Ammon's horn (tissue), 1 donor: ENCODE measurements around the gene ZMAT5.

ENCODE experiments used
- DNase-seq: peaks from one replicate; pipeline ENCODE4 v3.0.0-alpha.2; 2016; ENCODE audit warnings: low spot score

The ZMAT5 gene, protein sequence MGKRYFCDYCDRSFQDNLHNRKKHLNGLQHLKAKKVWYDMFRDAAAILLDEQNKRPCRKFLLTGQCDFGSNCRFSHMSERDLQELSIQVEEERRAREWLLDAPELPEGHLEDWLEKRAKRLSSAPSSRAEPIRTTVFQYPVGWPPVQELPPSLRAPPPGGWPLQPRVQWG

DNA sequence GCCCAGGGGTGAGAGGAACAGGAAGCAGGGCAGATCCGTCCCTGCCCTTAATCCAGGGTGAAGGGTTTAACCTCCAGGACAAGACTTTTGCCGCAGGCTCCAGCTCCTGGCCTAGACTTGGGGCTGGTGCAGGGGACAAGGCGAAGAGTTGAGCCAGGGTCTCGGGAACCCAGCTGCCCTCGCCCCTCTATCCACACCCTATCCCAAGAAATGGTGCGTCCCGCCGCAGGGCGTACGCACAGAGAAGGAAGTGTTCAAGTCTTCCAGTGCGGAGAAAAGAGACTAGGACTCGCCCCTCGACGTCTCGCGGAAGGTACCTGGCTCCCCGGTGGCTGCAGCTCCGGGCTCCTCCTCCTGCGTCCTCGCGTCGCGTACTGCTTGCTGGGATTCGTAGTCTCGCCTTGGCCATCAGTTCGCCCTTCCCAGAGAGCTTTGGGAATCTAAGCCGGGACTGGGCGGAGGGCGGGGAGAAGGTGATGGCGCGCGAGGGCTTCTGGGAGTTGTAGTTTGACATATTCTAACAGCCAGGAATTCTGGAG lies at the start of gene ZMAT5:
TSS of gene ZMAT5 (minus strand) at position 376 of the 539 bp plus-strand sequence. CDS start 18,463 bp downstream, outside the sequence.
- peak; percentile 99 for DNase-seq

DNA sequence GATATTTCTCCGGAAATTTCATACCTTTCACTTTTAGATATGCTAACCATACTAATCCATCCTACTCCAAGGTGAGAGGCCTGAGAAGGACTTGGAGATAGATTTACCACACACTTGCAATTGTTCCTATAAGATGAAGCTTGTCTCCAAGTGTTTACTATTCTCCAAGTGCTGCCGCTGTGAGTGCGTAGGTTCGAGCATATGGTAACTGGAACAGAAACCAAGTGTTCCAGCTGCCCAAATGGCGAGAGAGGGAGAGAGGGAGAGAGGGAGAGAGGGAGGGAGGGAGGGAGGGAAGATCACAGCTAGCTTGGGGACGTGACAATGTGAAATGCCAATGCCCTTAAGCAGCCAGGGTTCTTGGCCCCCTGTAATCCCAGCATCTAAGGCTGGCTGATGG lies 49.7 kb upstream of the ZMAT5 start:
- peak; percentile 35 for DNase-seq

DNA sequence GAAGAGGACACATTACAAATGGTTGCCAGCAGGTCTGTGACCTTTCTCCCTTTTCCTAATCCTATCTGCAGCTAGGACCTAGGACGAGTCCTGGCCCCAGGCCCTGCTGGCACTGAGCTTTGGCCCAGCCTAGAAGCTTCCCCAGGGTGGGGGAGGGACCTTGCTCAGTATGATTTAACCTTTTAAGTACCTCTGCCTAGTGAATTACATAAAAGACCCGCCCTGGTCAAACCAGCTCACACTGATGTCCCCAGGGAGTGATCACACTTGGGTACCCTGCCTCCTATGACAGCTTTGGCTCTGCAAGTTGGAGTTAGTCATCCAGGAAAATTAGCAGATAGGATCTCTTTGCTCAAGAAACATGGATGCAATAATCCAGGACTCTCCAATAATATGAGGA lies 49.3 kb upstream of the ZMAT5 start:
- no peak for DNase-seq

DNA sequence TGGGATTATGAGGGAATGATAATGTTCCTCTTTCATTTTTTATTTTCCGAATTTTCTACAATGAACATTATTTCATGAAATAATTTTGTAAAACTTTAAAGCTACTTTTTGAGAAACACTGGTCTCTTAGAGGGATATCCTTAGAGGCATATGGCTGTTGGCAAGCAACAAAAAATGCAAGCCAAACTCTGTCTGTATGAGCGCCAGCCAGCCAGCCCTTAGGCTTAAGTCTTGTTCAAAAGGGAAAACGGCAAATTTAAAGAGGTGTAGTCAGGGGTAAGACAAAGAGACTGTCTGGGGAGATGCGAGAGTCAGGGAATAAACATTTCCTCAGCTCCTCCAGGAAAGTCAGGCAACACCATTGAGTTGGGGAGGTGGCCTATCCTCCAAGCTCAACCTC lies 48.8 kb upstream of the ZMAT5 start:
- no peak for DNase-seq

DNA sequence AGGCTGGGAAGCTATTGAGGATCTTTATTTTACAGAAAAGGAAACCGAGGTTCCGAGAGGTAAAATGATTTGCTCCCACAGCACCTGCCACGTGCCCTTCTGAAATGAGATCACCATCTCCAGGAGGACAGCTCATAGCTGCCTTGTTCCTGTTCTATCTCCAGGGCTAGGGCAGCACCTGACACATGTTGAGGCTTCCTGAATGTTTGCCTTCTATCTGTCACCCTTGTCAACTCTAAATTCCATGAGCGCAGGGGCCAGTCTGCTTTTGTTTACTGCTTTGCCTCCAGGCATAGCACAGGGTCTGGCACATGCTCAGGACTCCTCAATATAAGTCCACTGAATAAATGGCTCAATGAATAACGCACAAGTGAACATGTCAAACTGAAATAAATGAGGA lies 47.2 kb upstream of the ZMAT5 start:
- DNase-seq: no peak

DNA sequence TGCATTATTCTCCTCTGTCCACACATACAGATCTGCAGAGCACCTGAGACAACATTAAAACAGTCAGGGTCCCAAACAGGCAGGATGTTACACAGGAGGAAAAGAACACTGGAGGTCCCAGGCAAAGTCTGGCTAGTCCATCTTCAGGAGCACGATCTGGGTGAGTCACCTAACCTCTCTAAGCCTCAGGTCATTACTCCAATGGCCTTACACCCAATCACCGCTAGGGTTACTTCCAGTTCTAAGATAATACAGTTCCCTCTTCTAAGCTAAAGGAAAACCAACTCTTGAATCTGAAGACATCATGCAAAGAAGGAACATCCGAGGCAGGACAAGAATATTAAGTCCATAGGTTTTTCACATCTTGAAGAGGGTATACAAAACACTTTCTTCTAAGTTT lies 46.8 kb upstream of the ZMAT5 start:
- DNase-seq: no peak

DNA sequence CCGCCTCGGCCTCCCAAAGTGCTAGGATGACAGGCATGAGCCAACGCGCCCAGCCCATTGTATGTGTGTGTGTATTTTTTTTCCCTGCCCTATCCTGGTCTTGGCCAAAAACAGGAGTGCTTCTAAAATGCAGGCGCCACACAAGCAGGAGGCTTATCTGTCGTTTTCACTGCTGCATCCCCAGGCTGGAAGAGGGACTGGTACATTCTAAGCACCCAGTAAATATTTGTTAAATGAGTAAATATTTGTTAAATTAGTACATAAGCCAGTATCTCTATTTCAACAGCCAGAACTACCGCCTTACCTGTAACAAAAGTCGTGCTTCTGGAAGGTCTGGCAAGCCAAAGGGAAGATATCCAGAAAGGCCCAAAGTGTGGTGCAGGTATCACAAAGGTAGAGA lies 46.3 kb upstream of the ZMAT5 start:
- no peak for DNase-seq

DNA sequence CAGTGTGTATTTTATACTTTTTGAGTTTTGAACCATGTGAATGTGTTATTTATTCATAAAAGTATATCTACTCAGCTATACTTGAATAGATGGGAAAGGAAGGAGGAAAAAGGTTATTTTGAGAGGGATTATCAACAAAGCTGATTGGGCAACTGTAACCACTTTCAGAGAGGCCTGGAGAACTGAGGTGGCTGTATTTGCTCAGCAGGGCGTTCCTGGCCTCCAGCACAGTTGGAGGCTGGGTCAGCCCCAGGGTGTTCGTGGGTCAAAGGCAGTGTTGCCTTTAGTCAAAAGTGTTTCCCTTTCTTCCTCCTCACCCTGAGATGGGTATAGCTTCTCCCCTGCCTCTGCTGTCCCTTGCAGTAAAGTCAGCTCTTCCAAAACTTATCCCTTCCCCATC lies 44.6 kb upstream of the ZMAT5 start:
- DNase-seq: no peak

DNA sequence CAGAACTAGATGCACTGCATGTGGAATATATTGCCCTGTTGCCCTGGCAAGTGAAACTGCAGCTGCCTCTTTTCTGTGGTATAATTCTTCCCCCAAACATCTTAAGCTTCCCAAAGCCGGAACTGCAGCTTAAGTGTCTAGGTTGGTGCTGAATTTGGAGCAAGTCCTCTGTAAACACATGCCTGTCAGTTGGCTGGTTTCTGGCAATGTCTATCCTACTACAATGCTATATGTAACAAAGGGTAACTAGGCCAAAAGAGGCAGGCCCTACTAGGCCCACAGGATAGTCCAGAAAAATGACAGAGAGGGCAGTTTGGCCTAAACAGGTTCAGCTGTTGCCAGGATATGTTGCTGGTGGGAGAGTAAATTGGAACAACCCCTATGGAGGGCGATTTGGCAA lies 43.4 kb upstream of the ZMAT5 start:
- no peak for DNase-seq

DNA sequence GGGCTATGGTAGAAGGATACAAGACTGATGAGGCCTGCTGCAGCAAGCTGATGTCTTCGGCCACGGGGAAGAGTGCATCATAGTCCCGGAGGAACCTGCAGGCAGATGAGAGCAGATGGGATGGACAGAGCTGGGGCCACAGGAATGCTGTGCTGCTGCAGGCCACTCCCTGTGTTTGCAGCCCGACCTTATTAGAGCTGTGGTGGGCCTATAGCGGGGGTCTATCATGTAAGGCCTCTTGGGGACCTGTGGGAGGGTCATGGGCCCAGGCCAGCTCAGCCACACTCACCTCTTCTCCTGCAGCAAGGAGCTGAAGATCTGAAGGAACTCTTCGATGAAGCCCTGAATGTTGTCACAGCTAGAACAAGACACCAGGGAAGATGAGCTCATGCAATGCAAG lies 39.4 kb upstream of the ZMAT5 start:
- no peak for DNase-seq

DNA sequence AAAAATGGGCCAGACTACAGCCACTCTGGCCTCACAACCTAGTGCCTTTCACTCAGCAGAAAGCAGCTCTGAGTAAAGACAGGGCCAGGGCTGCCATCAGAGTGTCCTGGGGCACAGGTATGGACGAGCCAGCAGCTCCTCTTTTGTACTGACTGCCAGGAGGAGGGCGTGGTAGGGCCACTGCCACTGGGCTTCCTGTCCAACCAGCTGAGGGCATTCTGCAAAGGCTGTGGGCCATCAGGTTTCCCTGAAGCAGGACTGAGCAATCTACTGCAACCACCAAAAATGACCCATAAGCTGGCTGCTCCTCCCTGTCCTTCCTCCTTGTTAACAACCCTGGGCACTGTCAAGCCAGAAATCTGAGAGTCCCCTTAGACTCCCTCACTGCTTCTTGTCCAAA lies 38.2 kb upstream of the ZMAT5 start:
- no peak for DNase-seq

DNA sequence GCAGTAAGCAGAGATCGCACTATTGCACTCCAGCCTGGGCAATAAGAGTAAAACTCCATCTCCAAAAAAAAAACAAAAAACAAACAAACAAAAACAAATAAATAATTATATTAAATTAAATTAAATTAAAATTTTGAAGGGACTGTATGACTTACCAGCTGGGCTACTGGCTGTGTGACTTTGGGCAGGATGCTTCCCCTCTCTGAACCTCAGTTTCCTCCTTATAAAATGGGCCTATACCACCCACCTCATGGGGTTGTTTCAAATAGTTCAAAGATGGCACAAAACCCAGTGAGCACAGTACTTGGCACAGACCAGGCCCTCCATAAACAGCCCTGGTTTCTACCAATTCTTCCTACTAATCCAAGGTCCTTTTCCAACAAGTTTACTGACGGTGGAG lies 36.4 kb upstream of the ZMAT5 start:
- no peak for DNase-seq

DNA sequence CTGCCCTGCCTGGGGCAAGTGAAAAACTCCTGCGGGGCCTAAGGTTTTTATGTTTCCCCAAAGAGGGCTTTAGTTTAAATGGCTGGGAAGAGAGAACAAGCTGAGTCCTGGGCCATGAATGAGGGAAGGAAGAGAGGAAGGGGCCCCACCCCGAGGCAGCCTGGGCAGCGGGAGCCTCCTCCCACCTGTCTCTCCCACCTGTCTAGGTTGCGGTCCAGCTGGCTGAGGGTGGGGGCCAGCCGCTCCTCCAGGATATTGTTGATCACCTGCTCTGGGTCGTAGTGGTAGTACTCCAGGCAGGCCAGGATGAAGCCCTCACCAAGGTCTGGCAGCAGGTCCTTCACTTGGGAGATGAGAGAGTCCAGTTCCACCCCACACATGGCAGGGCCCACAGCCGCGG lies 35.0 kb upstream of the ZMAT5 start:
- DNase-seq: no peak

DNA sequence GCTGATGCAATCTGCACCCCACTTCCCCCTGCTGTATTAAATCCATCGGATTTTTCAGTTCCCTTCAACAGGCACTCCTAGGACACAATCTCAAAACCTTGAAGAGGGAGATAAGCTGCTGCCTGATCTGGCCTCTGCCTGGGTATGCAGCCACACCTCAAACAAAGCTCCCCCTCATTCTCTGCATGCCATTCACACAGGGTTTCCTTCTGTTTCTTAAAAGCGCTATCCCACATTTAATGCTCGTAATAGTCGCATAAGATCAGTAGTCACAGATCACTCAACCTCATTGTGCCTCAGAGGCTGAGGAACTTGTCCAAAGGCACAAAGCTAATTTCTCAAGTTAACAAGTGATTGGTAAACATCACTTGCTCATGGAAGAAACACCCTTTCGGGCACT lies 34.3 kb upstream of the ZMAT5 start:
- DNase-seq: no peak

DNA sequence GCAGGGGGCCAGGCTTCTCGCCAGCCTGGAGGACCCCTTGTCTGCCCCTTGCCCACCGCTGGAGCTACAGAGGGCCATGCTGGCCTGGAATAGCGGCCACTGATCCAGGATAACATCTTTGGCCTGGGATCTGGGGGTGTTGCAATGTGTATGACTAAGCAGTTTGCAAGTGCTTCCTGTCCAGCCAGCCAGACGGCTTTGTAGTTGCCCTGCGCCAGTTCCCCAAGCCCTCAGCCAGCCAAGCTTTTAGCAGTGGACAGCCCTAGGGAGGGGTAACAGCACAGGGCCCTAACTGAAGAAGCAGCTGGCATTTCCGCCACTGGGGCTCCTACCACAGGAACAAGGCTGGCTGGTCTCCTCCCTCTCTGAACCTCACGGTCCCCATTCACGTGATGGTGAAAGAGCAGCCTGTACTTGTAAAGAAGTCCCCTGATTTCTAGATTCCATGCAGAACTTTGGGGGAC lies 32.4 kb upstream of the ZMAT5 start:
- peak; percentile 91 for DNase-seq

DNA sequence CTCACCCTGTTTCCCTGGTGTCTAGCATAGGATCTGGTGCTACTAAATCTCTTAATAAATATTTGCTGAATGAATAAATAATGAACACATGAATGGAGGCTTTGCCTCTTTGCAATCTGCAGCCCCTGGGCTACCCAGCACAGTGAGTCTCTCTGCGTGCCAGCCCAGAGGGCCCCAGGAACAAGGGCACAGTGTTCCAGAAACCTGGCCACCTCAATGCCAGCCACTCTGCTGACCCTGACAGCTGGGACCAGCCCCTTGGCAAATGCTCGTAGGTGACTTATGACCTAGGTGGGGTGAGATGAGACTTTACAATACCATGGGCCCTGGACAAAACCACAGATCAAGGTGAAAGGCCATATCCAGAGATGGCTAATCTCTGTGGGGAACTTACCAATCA lies 32.0 kb upstream of the ZMAT5 start:
- no peak for DNase-seq

DNA sequence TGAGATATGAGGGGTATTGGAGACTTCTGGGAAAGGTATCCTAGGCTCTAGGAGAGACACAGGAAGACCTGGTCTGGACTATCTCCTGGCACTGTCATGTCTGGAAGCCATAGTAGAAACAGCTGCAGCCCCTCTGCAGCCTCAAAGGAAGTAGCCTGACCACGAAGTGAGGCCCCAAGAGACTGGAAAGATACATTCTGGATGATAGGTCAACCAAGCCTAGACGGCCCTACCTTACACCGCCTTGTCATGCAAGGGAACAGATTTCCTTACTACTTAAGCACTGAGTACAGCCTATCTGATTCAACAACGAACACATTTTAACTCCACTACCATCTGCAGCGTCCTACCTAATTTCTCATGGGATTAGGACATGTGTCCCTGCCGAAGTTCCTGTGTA lies 31.5 kb upstream of the ZMAT5 start:
- no peak for DNase-seq

DNA sequence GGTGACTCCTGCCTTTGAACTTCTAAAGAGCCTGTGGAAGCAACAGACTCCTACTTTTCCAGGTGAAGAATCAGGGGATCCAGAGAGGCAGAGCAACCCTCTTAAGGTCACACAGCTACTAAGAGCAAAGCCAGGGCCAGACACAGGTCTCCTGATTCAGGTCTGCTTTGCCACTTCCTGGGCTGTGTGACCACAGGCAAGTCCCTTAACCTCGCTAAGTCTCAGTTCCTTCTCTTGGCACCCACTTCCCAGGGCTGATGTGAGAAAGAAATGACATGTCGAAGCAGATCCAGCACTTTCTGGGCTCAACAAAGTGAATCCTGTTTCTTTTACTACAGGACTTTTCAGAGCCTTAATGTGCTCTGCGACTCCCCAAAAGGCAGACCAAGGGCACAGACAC lies 30.5 kb upstream of the ZMAT5 start:
- DNase-seq: peak; percentile 70

DNA sequence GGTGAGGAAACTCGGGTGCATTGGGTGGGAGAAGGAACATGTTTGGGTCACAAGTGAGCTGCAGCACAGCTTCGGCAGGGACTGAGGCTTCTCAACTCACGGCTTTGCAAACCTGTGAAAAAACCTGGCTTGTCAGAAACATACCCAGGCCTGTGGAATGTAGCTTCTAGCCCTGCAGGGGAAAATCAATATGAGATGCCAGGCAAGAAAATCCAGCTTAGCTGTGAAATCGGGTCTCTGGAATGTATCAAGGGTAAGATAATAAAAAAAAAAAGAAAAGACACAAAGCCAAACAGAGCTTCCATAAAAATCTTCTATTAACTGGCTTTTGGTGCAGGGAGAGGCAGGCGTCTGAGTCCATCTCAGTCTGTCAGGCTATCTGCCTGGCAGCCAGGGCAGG lies 28.9 kb upstream of the ZMAT5 start:
- no peak for DNase-seq

DNA sequence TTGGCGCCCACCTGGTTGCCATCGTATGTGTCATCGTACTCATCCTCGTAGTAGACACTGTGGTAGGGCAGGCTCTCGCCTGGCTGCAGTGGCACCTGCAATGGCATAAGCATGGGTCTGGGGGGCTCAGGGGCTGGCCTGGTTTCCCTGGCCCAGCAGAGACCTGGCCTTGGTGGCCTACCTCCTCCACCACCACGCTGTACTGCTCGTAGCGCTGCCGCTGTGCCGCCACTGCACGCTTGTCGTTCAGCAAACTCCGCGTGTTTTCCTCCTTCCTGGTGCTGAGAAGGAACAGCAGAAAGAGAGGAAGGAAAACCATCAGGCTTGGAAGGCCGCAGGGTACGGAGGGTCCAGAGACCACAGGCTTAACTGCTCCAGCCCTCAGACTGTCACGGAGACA lies 26.6 kb upstream of the ZMAT5 start:
- no peak for DNase-seq

DNA sequence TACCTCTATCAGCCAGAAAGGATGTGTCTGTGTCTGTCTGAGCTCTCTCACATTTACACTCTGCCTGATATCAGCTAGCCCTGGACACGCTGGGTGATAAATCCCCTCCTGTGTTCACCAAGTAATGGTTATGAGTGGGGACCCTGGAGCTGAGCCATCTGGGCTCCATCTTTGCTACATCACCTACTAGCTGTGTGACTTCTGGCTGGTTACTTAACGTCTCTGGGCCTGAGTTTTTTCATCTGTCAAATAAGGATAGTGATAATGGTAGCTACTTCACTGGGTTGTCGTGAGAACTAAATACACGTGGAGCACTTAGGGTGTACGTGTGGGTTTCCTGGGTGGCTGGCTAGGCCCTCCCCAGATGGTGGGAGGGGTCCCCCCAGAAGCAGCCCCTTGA lies 23.3 kb upstream of the ZMAT5 start:
- DNase-seq: no peak

DNA sequence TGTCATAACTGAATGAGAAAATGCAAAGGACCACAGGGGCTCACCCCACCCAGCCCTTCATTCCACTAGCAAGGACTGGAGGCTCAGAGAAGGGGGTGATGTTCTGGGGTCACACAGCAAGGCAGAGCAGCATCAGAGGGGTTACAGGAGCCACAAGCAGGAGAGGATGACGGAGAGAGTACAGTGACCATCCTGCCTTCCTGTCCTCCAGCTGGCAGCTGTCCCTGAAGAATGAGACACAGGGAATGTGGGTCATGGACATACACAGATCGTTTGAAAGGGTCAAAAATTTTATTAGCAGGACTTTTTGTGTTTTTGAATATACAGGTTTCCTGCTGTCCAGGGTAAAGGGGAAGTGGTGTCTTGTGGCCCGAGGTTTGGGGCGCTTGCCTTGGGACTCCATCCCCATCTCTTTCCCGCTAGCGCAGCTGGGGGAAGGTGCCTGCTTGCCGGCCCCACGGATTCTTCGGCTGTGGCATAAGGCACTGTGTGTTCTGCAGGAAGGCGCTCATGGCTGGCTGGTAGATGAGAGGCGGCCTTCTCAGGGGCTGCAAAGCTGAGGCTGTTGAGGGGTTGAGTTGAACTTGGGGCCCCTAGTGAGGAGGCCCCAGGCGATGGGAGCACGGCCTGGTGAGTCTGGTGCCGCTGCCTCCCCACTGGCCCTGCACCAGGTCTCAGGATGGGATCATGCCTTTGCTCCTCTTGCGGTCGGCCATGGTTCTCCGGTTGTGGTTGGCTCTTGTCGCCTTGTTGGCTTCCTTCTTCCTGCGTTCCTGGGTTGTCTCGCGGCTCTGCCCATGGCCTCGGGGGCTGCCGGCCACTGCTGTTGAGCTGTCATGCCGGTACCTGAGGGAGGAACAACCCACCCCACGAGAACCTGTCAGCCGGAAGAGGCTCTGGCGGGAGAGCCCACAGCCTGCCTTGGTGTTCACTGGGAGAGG lies 21.8 kb upstream of the ZMAT5 start:
- DNase-seq: no peak

DNA sequence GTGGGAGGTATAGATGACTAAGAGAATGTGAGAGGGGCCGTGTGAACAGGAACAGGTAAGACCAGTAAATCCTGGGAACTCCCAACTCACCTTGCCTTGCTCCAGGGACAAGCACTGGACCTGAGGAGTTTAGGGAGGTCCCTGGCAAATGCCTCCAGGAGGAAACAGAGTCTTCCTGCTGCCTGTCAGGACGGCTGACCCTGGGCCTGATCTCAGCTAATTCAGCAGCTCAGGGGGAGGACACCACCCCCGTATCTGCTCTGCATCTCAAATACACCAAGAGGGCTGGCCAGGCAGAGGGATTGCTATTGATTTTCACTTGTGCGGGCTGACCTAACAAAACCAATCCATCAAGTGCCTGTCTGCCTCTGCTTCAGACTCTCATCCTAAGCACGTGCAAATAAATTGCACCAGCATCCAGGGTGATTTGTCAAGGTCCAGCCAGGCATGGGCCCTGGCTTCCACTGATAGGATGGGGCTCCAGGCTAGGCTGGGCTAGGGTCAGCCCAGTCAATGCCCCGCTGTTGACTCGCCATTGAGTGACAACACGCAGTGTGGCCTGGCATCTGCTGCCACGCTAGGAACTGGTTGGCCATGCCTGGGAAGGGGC lies 20.7 kb upstream of the ZMAT5 start:
- no peak for DNase-seq
